CD4-positive, alpha-beta T cell (primary cell): ENCODE results near the gene FBXL19. TPM values are rescaled to one million over a fixed set of nuclear protein-coding genes. Genes with fewer than 3 reads are reported as not detected.
A peak's percentile ranks its signal among the peaks of the same experiment; 100 is the strongest.

ENCODE experiments used
- ATAC-seq: fragments of 200-7000 bp; cut with Tn5 transposase; one replicate; pipeline ENCODE4 v1.10.0; 2022; ENCODE audit warnings: mild to moderate bottlenecking; ENCODE audit not compliant: poor library complexity
- CTCF ChIA-PET: fragments of 350-600 bp; sonication (Branson Sonifier 250); formaldehyde crosslinking; loops from one replicate; lab custom pipeline; 2021; ENCODE audit warnings: antibody characterized with exemption, inconsistent platforms; lab: Charles Lee
- POLR2A ChIA-PET: fragments of 350-600 bp; sonication (Branson Sonifier 250); formaldehyde crosslinking; loops from one replicate; lab custom pipeline; 2021; ENCODE audit warnings: antibody characterized with exemption, inconsistent platforms; lab: Charles Lee
- DNase-seq, 14 experiments: peaks; one replicate each; pipeline ENCODE4 v3.0.0-alpha.2; 2013 to 2020; ENCODE audit warnings: mixed read lengths in 2 of 14
- H3K27ac ChIP-seq, 2 donors: one replicate each; pipeline versions ENCODE4 v1.5.1 to v1.7.0; 2013; ENCODE audit warnings: low read length in 2 of 2, low read depth in 1 of 2, mild to moderate bottlenecking in 1 of 2
- H3K27me3 ChIP-seq, 2 experiments: 1 replicate in 1 of 2; 2 replicates in 1 of 2; pipeline versions ENCODE4 v1.6.1 to v1.7.0; 2013; ENCODE audit warnings: low read length in 2 of 2, control low read depth in 1 of 2, mild to moderate bottlenecking in 1 of 2, moderate library complexity in 1 of 2; ENCODE audit not compliant: insufficient read depth in 2 of 2, control insufficient read depth in 1 of 2
- H3K36me3 ChIP-seq: one replicate; pipeline ENCODE4 v1.6.1; 2013; ENCODE audit warnings: low read length, control low read depth; ENCODE audit not compliant: insufficient read depth
- H3K4me1 ChIP-seq: one replicate; pipeline ENCODE4 v1.6.1; 2013; ENCODE audit warnings: low read length, control low read depth; ENCODE audit not compliant: insufficient read depth
- H3K4me3 ChIP-seq: one replicate; pipeline ENCODE4 v1.5.1; 2013; ENCODE audit warnings: mild to moderate bottlenecking, low read length, moderate library complexity
- H3K9me3 ChIP-seq, 2 experiments: 1 replicate in 1 of 2; 2 replicates in 1 of 2; pipeline versions ENCODE4 v1.6.1 to v1.7.0; 2013; ENCODE audit warnings: low read length in 2 of 2, mild to moderate bottlenecking in 2 of 2, control low read depth in 1 of 2, moderate library complexity in 1 of 2; ENCODE audit not compliant: control insufficient read depth in 1 of 2, insufficient read depth in 1 of 2
- H3K27ac Mint-ChIP-seq: one replicate; pipeline ENCODE4 v1.8.0; 2020; ENCODE audit warnings: mixed read lengths
- H3K27me3 Mint-ChIP-seq: one replicate; pipeline ENCODE4 v1.8.0; 2021; ENCODE audit warnings: mixed read lengths
- H3K36me3 Mint-ChIP-seq: one replicate; pipeline ENCODE4 v1.8.0; 2021; ENCODE audit warnings: low read depth, mixed read lengths
- H3K4me1 Mint-ChIP-seq: one replicate; pipeline ENCODE4 v1.8.0; 2021; ENCODE audit warnings: low read depth, mixed read lengths
- H3K4me3 Mint-ChIP-seq: one replicate; pipeline ENCODE4 v1.8.0; 2020; ENCODE audit warnings: mild to moderate bottlenecking, mixed read lengths
- H3K9me3 Mint-ChIP-seq: one replicate; pipeline ENCODE4 v1.8.0; 2020; ENCODE audit warnings: mixed read lengths
- intact Hi-C, 2 experiments: fragments of 100-400 bp; cut with DNase I in 1 of 2; cut with micrococcal nuclease in 1 of 2; formaldehyde crosslinking; loops; one replicate each; pipeline versions ENCODE4 v1.15.1 to v1.9.0; 2023 to 2025; cut with DNase I, micrococcal nuclease
- total RNA-seq, 174 experiments: library from RNA in 2 of 174; stranded (reverse) in 2 of 174; gene quantifications; one replicate each; pipeline ENCODE4 v1.2.3 and lab custom pipeline; 2021 to 2026
- TF ChIP-seq, protein P1 (sequence below): fragments of 200-600 bp; IDR thresholded peaks from one replicate; pipeline ENCODE4 v1.8.0; 2022; ENCODE audit warnings: antibody characterized with exemption, mild to moderate bottlenecking

FBXL19 gene
- total RNA-seq, 2 experiments from 2014 or later, result 7.5 to 8.9 TPM

GRCh38 chr16:30922960-30923535, 324 bp upstream of the FBXL19 start:
- ATAC-seq, result peak; percentile 66
- Mint-ChIP-seq H3K4me1 (peaks cover 19% of the 10 kb centered on the region), H3K9me3 (no peaks in the 10 kb centered on the region), H3K4me3 (peak overlapping the region; percentile 99), H3K27me3 (no peaks in the 10 kb centered on the region), H3K27ac (peak overlapping the region; percentile 92), H3K36me3 (peaks cover 7% of the 10 kb centered on the region)
- Histone ChIP-seq H3K36me3 (peaks cover 2% of the 10 kb centered on the region), H3K27ac (peak overlapping the region; percentile 85 to 98), H3K4me3 (peak overlapping the region; percentile 93), H3K4me1 (peaks cover 27% of the 10 kb centered on the region), H3K9me3 (no peaks in the 10 kb centered on the region), H3K27me3 (no peaks in the 10 kb centered on the region)
- intact Hi-C loops, result loop anchor here (1.0 to 10.0 kb wide), 15 partner anchors 26 to 928 kb away; partner anchors contain the start of genes SETD1A (in 2 of the 2), ARMC5 (in 1 of the 2), CFAP119 (in 1 of the 2) and CTF1 (in 1 of the 2)
- ChIA-PET POLR2A (interaction anchor here (0.9 to 1.3 kb wide), 3 partner anchors 48 to 151 kb away, joined by 3 to 7 read pairs (median 5); partner anchors contain the start of genes ZNF646 and ZNF668), CTCF (interaction anchor here (0.6 to 1.1 kb wide), 2 partner anchors 78 to 108 kb away, joined by 3 to 19 read pairs; no protein-coding TSS in a partner anchor)
- TF ChIP-seq, protein P1, sequence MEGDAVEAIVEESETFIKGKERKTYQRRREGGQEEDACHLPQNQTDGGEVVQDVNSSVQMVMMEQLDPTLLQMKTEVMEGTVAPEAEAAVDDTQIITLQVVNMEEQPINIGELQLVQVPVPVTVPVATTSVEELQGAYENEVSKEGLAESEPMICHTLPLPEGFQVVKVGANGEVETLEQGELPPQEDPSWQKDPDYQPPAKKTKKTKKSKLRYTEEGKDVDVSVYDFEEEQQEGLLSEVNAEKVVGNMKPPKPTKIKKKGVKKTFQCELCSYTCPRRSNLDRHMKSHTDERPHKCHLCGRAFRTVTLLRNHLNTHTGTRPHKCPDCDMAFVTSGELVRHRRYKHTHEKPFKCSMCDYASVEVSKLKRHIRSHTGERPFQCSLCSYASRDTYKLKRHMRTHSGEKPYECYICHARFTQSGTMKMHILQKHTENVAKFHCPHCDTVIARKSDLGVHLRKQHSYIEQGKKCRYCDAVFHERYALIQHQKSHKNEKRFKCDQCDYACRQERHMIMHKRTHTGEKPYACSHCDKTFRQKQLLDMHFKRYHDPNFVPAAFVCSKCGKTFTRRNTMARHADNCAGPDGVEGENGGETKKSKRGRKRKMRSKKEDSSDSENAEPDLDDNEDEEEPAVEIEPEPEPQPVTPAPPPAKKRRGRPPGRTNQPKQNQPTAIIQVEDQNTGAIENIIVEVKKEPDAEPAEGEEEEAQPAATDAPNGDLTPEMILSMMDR, result no peak
- peak; percentile 87 to 99 (median 93) for DNase-seq

GRCh38 chr16:30924076-30924912, 922 bp downstream of the FBXL19 start:
- ATAC-seq (no peak), DNase-seq (peak in 3 of 14 experiments; percentile 28 to 66 (median 37))
- Mint-ChIP-seq H3K4me3 (peak overlapping the region; percentile 84), H3K27ac (peak overlapping the region; percentile 58), H3K27me3 (no peaks in the 10 kb centered on the region), H3K36me3 (peaks cover 7% of the 10 kb centered on the region), H3K4me1 (peaks cover 19% of the 10 kb centered on the region), H3K9me3 (no peaks in the 10 kb centered on the region)
- TF ChIP-seq, protein P1, result no peak
- peak overlapping the region; percentile 93 for H3K4me3 ChIP-seq
- H3K27me3 ChIP-seq, result no peaks in the 10 kb centered on the region
- H3K36me3 ChIP-seq, result peaks cover 2% of the 10 kb centered on the region
- CTCF ChIA-PET, result interaction anchor here (1.0 to 2.1 kb wide), 2 partner anchors 17 to 111 kb away, joined by 4 to 10 read pairs; no protein-coding TSS in a partner anchor
- peaks cover 27% of the 10 kb centered on the region for H3K4me1 ChIP-seq
- POLR2A ChIA-PET, result interaction anchor here (0.8 to 1.3 kb wide), 3 partner anchors 22 to 150 kb away, joined by 3 to 7 read pairs (median 3); partner anchors contain the start of genes ZNF646 and ZNF668
- H3K9me3 ChIP-seq, result no peaks in the 10 kb centered on the region
- peak overlapping the region; percentile 19 to 22 for H3K27ac ChIP-seq
- intact Hi-C loops, result loop anchor here (2.0 to 10.0 kb wide), 5 partner anchors 107 to 929 kb away; partner anchors contain the start of genes HIRIP3 (in 1 of the 2), INO80E (in 1 of the 2), MYL11 (in 1 of the 2) and PHKG2 (in 1 of the 2)
